Vagina (tissue), 2 donors: ENCODE data around the gene SMOC2. TPM values are rescaled to one million over a fixed set of nuclear protein-coding genes. Genes with fewer than 3 reads are reported as not detected.
"Not testable (repeated sequence)": the region's sequence is repeated elsewhere in the genome, so short reads cannot be mapped to it uniquely, and the experiment has no call there.

ENCODE experiments used
- DNase-seq, 2 donors: peaks; one replicate each; pipeline ENCODE4 v3.0.0-alpha.2; 2017; ENCODE audit errors: extremely low spot score in 2 of 2
- H3K27ac ChIP-seq: fragments of 200-600 bp; sonication (generic); one replicate; pipeline ENCODE4 v1.5.1; 2019
- H3K27me3 ChIP-seq: fragments of 200-600 bp; sonication (generic); one replicate; pipeline ENCODE4 v1.5.1; 2019
- H3K36me3 ChIP-seq, 2 donors: fragments of 200-600 bp; sonication (generic); one replicate each; pipeline ENCODE4 v1.5.1; 2017 to 2019
- H3K4me1 ChIP-seq: fragments of 200-600 bp; sonication (generic); one replicate; pipeline ENCODE4 v1.5.1; 2019
- H3K4me3 ChIP-seq, 2 donors: fragments of 200-600 bp; sonication (generic); 1 replicate in 1 of 2; 2 replicates in 1 of 2; pipeline ENCODE4 v1.5.1; 2016 to 2019
- H3K9me3 ChIP-seq: fragments of 200-600 bp; sonication (generic); one replicate; pipeline ENCODE4 v1.5.1; 2019
- POLR2A ChIP-seq, 2 donors: fragments of 450-650 bp; IDR thresholded peaks; one replicate each; pipeline ENCODE4 v1.6.1; 2017; ENCODE audit warnings: antibody characterized with exemption in 2 of 2, mild to moderate bottlenecking in 2 of 2, moderate library complexity in 2 of 2
- POLR2AphosphoS5 ChIP-seq, 2 donors: sonication (generic); formaldehyde crosslinking; IDR thresholded peaks; one replicate each; pipeline ENCODE4 v1.9.0; 2017; ENCODE audit warnings: antibody characterized with exemption in 2 of 2, mild to moderate bottlenecking in 2 of 2, low read depth in 1 of 2; ENCODE audit not compliant: insufficient read depth in 1 of 2
- intact Hi-C: fragments of 100-400 bp; cut with DNase I; formaldehyde crosslinking; loops from one replicate; pipeline ENCODE4 v1.15.1; 2023
- total RNA-seq: library from RNA; depleted of rRNA; stranded (reverse); fragments of >200 nt; gene quantifications from one replicate; pipeline ENCODE4 v1.2.3, GENCODE V29; 2016
- TF ChIP-seq, protein P1 (sequence below), 3 experiments: fragments of 450-650 bp in 2 of 3; fragments of 200-600 bp in 1 of 3; sonication (generic) in 1 of 3; IDR thresholded peaks; one replicate each; pipeline ENCODE4 v1.5.1; 2017 to 2019; ENCODE audit warnings: antibody characterized with exemption in 3 of 3, mild to moderate bottlenecking in 2 of 3, moderate library complexity in 2 of 3

The SMOC2 gene
- total RNA-seq, 1 donor from 2014 or later: 22.1 TPM

DNA sequence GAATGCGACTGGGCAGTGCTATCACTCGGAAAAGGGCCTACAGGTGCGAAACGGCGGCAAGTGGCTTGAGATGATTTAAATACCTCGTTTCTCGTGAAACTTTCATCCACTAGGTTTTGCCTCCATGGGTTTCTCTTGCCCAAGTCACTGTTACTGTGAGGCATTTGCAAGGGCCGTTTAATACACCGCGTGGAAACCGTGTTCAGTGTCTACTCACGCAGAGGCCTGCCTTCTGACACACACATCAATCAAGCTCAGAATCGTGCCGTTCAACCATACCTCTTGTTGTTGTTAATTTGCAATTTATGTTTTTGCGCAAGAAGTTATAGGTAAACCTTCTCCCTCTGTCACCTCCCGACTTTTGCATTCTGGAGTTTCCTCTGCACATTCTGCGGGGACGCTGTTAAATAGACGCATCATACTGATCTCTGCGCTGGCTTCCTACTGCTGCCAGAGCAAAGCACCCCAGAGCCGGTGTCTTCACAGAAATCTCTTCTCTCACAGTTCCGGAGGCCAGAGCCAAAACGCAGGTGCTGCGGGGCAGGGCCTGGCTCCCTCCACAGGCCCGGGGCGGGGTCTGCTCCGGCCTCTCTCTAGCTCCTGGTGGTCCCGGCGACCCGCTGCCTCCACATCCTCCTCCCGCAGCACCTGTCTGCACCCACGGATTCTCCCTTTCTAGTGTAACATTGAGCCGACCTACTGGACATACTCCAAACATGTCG, 251.4 kb downstream of the SMOC2 start:
- intact Hi-C loops: no loop called here
- TF ChIP-seq, protein P1, sequence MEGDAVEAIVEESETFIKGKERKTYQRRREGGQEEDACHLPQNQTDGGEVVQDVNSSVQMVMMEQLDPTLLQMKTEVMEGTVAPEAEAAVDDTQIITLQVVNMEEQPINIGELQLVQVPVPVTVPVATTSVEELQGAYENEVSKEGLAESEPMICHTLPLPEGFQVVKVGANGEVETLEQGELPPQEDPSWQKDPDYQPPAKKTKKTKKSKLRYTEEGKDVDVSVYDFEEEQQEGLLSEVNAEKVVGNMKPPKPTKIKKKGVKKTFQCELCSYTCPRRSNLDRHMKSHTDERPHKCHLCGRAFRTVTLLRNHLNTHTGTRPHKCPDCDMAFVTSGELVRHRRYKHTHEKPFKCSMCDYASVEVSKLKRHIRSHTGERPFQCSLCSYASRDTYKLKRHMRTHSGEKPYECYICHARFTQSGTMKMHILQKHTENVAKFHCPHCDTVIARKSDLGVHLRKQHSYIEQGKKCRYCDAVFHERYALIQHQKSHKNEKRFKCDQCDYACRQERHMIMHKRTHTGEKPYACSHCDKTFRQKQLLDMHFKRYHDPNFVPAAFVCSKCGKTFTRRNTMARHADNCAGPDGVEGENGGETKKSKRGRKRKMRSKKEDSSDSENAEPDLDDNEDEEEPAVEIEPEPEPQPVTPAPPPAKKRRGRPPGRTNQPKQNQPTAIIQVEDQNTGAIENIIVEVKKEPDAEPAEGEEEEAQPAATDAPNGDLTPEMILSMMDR (IDR thresholded peaks at IDR 0.05): no peak
- no peak for TF ChIP-seq POLR2AphosphoS5 (IDR thresholded peaks at IDR 0.05; ENCODE audit: insufficient read depth in 1 of 2, low read depth in 1 of 2)
- no peak for TF ChIP-seq POLR2A (IDR thresholded peaks at IDR 0.05)
- no peak overlapping the region for H3K4me3 ChIP-seq
- H3K27ac ChIP-seq: no peak overlapping the region
- no peaks in the 10 kb centered on the region for H3K9me3 ChIP-seq
- no peaks in the 10 kb centered on the region for H3K27me3 ChIP-seq
- H3K36me3 ChIP-seq: no peaks in the 10 kb centered on the region
- no peaks in the 10 kb centered on the region for H3K4me1 ChIP-seq
- DNase-seq: no peak

DNA sequence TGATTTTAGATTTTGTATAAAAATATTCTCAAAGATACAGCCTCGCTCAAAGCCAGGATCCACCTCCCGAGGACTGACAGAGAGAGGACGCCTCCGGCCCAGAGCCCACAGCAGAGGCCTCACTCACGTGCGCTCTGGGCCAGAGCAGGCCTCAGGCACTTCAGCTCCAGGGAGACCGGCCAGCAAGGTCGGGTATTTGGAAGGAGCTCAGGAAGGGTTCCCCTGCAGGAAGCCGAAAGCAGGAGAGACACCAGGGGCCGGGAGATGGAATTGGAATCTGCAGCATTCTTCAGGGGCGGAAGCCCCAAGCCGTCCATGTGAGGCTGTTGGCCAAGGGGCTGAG, 251.9 kb downstream of the SMOC2 start:
- H3K27me3 ChIP-seq, H3K36me3 ChIP-seq, H3K4me3 ChIP-seq, H3K9me3 ChIP-seq, H3K27ac ChIP-seq, H3K4me1 ChIP-seq, intact Hi-C loops, DNase-seq: not testable (repeated sequence)

DNA sequence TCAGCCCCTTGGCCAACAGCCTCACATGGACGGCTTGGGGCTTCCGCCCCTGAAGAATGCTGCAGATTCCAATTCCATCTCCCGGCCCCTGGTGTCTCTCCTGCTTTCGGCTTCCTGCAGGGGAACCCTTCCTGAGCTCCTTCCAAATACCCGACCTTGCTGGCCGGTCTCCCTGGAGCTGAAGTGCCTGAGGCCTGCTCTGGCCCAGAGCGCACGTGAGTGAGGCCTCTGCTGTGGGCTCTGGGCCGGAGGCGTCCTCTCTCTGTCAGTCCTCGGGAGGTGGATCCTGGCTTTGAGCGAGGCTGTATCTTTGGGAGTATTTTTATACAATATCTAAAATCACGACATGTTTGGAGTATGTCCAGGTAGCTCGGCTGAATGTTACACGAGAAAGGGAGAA, 253.8 kb downstream of the SMOC2 start:
- H3K36me3 ChIP-seq, H3K27ac ChIP-seq, H3K27me3 ChIP-seq, intact Hi-C loops, DNase-seq, H3K9me3 ChIP-seq, H3K4me1 ChIP-seq, H3K4me3 ChIP-seq: not testable (repeated sequence)

DNA sequence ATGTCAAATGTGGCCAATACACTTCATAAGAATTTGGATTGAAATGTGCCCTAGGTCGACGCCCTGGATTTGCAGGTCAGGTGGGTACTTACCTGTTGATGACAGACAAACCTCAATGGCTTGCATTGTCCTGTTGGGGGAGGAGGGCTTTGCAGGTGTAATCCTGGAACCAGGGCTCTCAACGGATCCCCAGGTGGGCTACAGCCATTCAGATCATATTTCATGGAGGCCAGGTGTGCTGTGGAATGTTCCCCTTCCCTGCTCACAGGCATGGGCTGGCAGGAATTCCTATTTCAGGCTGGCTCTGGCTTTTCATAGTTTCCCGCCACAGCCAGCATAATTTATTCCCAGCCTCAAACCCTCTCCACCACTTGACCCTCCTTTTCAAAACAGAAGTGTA, 254.7 kb downstream of the SMOC2 start:
- H3K4me1 ChIP-seq: no peaks in the 10 kb centered on the region
- no peaks in the 10 kb centered on the region for H3K36me3 ChIP-seq
- no peak for TF ChIP-seq POLR2A (IDR thresholded peaks at IDR 0.05)
- intact Hi-C loops: no loop called here
- H3K27ac ChIP-seq: no peak overlapping the region
- no peak for DNase-seq
- H3K9me3 ChIP-seq: no peaks in the 10 kb centered on the region
- H3K4me3 ChIP-seq: no peak overlapping the region
- no peaks in the 10 kb centered on the region for H3K27me3 ChIP-seq

DNA sequence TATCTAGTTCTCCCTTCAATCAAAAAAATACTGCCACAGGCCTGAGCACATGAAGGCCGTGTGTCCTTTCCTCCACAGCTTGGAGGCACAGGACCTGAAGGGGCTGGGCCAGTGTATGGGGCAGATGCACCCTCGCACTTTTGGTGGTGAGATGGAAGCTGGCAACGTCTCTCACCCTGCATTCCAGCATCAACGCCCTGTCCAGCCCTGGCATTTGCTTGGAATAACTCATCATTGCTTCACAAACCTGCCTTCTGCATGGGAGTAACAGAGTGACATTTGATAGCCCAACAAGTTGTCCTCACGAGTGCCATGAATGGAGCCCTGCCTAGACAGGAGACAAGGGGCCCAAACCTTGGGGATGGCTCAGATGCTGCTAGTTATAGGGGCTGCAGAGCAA, 257.9 kb downstream of the SMOC2 start:
- no peaks in the 10 kb centered on the region for H3K4me1 ChIP-seq
- TF ChIP-seq, protein P1 (IDR thresholded peaks at IDR 0.05): no peak
- TF ChIP-seq POLR2AphosphoS5 (IDR thresholded peaks at IDR 0.05; ENCODE audit: insufficient read depth in 1 of 2, low read depth in 1 of 2) (no peak), POLR2A (IDR thresholded peaks at IDR 0.05) (no peak)
- H3K27me3 ChIP-seq: no peaks in the 10 kb centered on the region
- no peaks in the 10 kb centered on the region for H3K9me3 ChIP-seq
- no peaks in the 10 kb centered on the region for H3K36me3 ChIP-seq
- no peak overlapping the region for H3K27ac ChIP-seq
- no peak for DNase-seq
- no peak overlapping the region for H3K4me3 ChIP-seq
- intact Hi-C loops: no loop called here

DNA sequence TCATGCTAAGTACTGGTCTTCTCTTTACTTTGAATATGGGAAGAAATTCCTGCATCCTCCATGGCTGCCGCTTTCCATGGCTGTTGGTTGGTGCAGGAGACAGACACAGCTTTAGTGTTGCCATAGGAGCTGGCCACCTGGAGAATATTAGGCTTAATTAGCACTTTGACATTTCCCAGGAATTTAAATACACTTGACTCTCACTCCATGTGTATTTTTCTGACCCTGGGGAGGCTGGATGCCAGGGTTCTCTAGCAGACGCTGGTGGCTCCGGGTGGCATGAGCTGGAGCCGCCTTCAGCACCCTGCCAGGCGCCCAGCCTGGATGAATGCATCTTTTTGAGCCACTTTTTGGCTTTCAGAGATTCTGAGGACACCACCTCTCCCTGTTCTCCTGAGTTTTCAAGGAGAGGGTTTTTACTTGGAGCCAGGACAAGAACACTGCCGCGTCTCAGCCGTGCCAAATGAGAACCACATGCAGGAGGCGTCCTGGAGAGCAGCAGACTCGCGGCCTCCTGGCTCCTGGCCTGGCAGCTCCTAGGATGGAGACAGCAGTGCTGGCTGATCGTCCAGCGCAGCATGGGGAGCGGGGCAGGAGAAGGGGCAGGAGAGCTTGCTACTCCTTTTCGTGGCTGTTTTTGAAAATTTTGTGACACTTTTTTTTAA, 258.8 kb downstream of the SMOC2 start:
- Histone ChIP-seq H3K4me1 (no peaks in the 10 kb centered on the region), H3K9me3 (no peaks in the 10 kb centered on the region), H3K27me3 (no peaks in the 10 kb centered on the region), H3K36me3 (no peaks in the 10 kb centered on the region), H3K4me3 (no peak overlapping the region), H3K27ac (no peak overlapping the region)
- intact Hi-C loops: no loop called here
- no peak for DNase-seq
- TF ChIP-seq POLR2A (IDR thresholded peaks at IDR 0.05): no peak
- TF ChIP-seq, protein P1 (IDR thresholded peaks at IDR 0.05): no peak
- TF ChIP-seq POLR2AphosphoS5 (IDR thresholded peaks at IDR 0.05; ENCODE audit: insufficient read depth in 1 of 2, low read depth in 1 of 2): peak in 1 of 2 donors; percentile 25
